ENCODE results near the gene HIPK3.

DNA sequence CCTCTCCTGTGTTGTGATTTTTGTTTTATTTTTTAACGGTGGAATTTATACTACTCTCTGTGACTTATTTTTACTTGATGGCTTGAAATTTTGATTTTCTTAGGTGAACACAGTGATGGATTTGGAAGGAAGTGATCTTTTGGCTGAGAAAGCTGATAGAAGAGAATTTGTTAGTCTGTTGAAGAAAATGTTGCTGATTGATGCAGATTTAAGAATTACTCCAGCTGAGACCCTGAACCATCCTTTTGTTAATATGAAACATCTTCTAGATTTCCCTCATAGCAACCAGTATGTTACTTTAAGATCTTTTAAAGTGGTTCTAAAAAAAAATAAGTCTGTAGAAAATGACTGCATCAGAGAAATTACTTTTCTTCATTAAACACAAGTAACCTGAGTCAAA lies 82.1 kb downstream of the HIPK3 start:
- no peak for TF ChIP-seq EZH2 (IDR thresholded peaks at IDR 0.05; ENCODE audit: borderline replicate concordance, low read depth, low read length, severe bottlenecking)
- TF ChIP-seq, protein P1, sequence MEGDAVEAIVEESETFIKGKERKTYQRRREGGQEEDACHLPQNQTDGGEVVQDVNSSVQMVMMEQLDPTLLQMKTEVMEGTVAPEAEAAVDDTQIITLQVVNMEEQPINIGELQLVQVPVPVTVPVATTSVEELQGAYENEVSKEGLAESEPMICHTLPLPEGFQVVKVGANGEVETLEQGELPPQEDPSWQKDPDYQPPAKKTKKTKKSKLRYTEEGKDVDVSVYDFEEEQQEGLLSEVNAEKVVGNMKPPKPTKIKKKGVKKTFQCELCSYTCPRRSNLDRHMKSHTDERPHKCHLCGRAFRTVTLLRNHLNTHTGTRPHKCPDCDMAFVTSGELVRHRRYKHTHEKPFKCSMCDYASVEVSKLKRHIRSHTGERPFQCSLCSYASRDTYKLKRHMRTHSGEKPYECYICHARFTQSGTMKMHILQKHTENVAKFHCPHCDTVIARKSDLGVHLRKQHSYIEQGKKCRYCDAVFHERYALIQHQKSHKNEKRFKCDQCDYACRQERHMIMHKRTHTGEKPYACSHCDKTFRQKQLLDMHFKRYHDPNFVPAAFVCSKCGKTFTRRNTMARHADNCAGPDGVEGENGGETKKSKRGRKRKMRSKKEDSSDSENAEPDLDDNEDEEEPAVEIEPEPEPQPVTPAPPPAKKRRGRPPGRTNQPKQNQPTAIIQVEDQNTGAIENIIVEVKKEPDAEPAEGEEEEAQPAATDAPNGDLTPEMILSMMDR (IDR thresholded peaks at IDR 0.05; ENCODE audit: borderline replicate concordance, extremely low read depth, low read length, poor library complexity, severe bottlenecking) = no peak
